Activated T-cell treated with anti-CD3 and anti-CD28 coated beads, Interleukin-2, amount 50 U/mL, for 48 hours (primary cell): ENCODE results near the gene ATP9A.
A peak's percentile ranks its signal among the peaks of the same experiment; 100 is the strongest.
"Not testable (repeated sequence)": the region's sequence is repeated elsewhere in the genome, so short reads cannot be mapped to it uniquely, and the experiment has no call there.

Experiments used
- DNase-seq, 2 experiments: peaks; one replicate each; pipeline ENCODE4 v3.0.0-alpha.2; 2020

Gene ATP9A

GRCh38 chr20:51725584-51726176, 42.5 kb downstream of the ATP9A start:
- no peak for DNase-seq

- DNase-seq, result not testable (repeated sequence)
Observed at GRCh38 chr20:51723026-51723425, 45.2 kb downstream of the ATP9A start.

GRCh38 chr20:51722246-51722645, 45.9 kb downstream of the ATP9A start:
- DNase-seq, result not testable (repeated sequence)

- peak in 1 of 2 experiments; percentile 31 for DNase-seq
Observed at GRCh38 chr20:51720854-51721253, 47.3 kb downstream of the ATP9A start.

- DNase-seq, result no peak
Observed at GRCh38 chr20:51720384-51720783, 47.8 kb downstream of the ATP9A start.

GRCh38 chr20:51715856-51716185, 52.4 kb downstream of the ATP9A start:
- DNase-seq, result no peak

- no peak for DNase-seq
Observed at GRCh38 chr20:51715163-51715855, 52.9 kb downstream of the ATP9A start.

GRCh38 chr20:51713213-51713598, 55.0 kb downstream of the ATP9A start:
- no peak for DNase-seq

GRCh38 chr20:51712501-51713212, 55.5 kb downstream of the ATP9A start:
- DNase-seq, result no peak

GRCh38 chr20:51711426-51711825, 56.8 kb downstream of the ATP9A start:
- DNase-seq, result no peak

GRCh38 chr20:51710361-51710894, 57.8 kb downstream of the ATP9A start:
- no peak for DNase-seq

- DNase-seq, result no peak
Observed at GRCh38 chr20:51705400-51705799, 62.8 kb downstream of the ATP9A start.

- no peak for DNase-seq
Observed at GRCh38 chr20:51703400-51704287, 64.5 kb downstream of the ATP9A start.

GRCh38 chr20:51702556-51702955, 65.6 kb downstream of the ATP9A start:
- no peak for DNase-seq

GRCh38 chr20:51700809-51701285, 67.3 kb downstream of the ATP9A start:
- DNase-seq, result no peak

- DNase-seq, result no peak
Observed at GRCh38 chr20:51698252-51698651, 69.9 kb downstream of the ATP9A start.

GRCh38 chr20:51697096-51697826, 70.9 kb downstream of the ATP9A start:
- no peak for DNase-seq

- no peak for DNase-seq
Observed at GRCh38 chr20:51696304-51697071, 71.7 kb downstream of the ATP9A start.

GRCh38 chr20:51695574-51696303, 72.5 kb downstream of the ATP9A start:
- DNase-seq, result peak; percentile 28 to 29

GRCh38 chr20:51692806-51693400, 75.3 kb downstream of the ATP9A start:
- DNase-seq, result no peak
